H1 (cell line): ENCODE results near the gene PROZ. TPM values are rescaled to one million over a fixed set of nuclear protein-coding genes. Genes with fewer than 3 reads are reported as not detected.

Source experiments
- CTCF ChIA-PET: fragments of 300-600 bp; sonication (Branson Sonifier 250); formaldehyde crosslinking; loops from one replicate; lab custom pipeline; 2021; ENCODE audit not compliant: partially characterized antibody; lab: Charles Lee
- POLR2A ChIA-PET: fragments of 300-600 bp; sonication (Branson Sonifier 250); formaldehyde crosslinking; loops from one replicate; lab custom pipeline; 2021; ENCODE audit warnings: inconsistent platforms; ENCODE audit not compliant: partially characterized antibody; lab: Charles Lee
- DNase-seq, 2 experiments: peaks; one replicate each; pipeline versions ENCODE4 v3.0.0 to v3.0.0-alpha.2; 2010 to 2022; ENCODE audit warnings: low spot score in 2 of 2, low read depth in 1 of 2, mixed read lengths in 1 of 2
- FAIRE-seq: peaks from 2 replicates; lab custom pipeline; 2011; peaks lifted over from hg19 to GRCh38; lab: Jason Lieb, UNC
- H2AFZ ChIP-seq: 2 replicates; pipeline ENCODE4 v1.8.1; 2012; ENCODE audit warnings: low read length, inconsistent platforms
- H2AK5ac ChIP-seq: 2 replicates; pipeline ENCODE4 v1.6.1; 2013; ENCODE audit warnings: low read depth, low read length
- H2BK120ac ChIP-seq: replicated peaks from 2 replicates; pipeline ENCODE3; 2013; ENCODE audit warnings: low read depth, low read length, inconsistent platforms
- H2BK12ac ChIP-seq: 2 replicates; pipeline ENCODE4 v1.6.1; 2013; ENCODE audit warnings: low read depth, low read length
- H2BK15ac ChIP-seq: 2 replicates; pipeline ENCODE4 v1.6.1; 2013; ENCODE audit warnings: low read length
- H2BK20ac ChIP-seq: 2 replicates; pipeline ENCODE4 v1.6.1; 2013; ENCODE audit warnings: low read length
- H2BK5ac ChIP-seq: 2 replicates; pipeline ENCODE4 v1.6.1; 2013; ENCODE audit warnings: low read depth, low read length
- H3K14ac ChIP-seq: 2 replicates; pipeline ENCODE4 v1.6.1; 2013; ENCODE audit warnings: inconsistent platforms; ENCODE audit not compliant: insufficient read length
- H3K18ac ChIP-seq: 2 replicates; pipeline ENCODE4 v1.6.1; 2013; ENCODE audit warnings: low read length; ENCODE audit errors: extremely low read depth
- H3K23ac ChIP-seq: 2 replicates; pipeline ENCODE4 v1.6.1; 2013; ENCODE audit warnings: inconsistent platforms; ENCODE audit not compliant: insufficient read length
- H3K23me2 ChIP-seq: 2 replicates; pipeline ENCODE4 v1.6.1; 2013; ENCODE audit warnings: low read depth, low read length
- H3K27ac ChIP-seq: 2 replicates; pipeline ENCODE4 v1.6.1; 2011; ENCODE audit warnings: low read depth, low read length, inconsistent platforms
- H3K27me3 ChIP-seq, 4 experiments: replicated peaks in 1 of 4; 1 replicate in 1 of 4; 2 replicates in 3 of 4; pipeline versions ENCODE4 v1.6.1 to v1.8.1; 2011 to 2013; ENCODE audit warnings: low read length in 3 of 4, mild to moderate bottlenecking in 3 of 4, inconsistent platforms in 2 of 4, mixed read lengths in 2 of 4, moderate library complexity in 1 of 4; ENCODE audit not compliant: control insufficient read depth in 3 of 4, insufficient read depth in 3 of 4; ENCODE audit errors: extremely low read depth in 1 of 4
- H3K36me3 ChIP-seq, 4 experiments: 2 replicates each; pipeline versions ENCODE4 v1.6.1 to v1.8.1; 2011 to 2013; ENCODE audit warnings: mild to moderate bottlenecking in 4 of 4, low read length in 3 of 4, moderate library complexity in 2 of 4, control low read depth in 1 of 4, inconsistent platforms in 1 of 4; ENCODE audit not compliant: insufficient read depth in 4 of 4, control insufficient read depth in 2 of 4
- H3K4ac ChIP-seq: replicated peaks from 2 replicates; pipeline ENCODE3; 2013; ENCODE audit warnings: low read length, low read depth, mixed read lengths, inconsistent platforms; ENCODE audit not compliant: insufficient read length
- H3K4me1 ChIP-seq, 4 experiments: replicated peaks in 1 of 4; 1 replicate in 1 of 4; 2 replicates in 3 of 4; pipeline versions ENCODE4 v1.6.1 to v1.8.1; 2011 to 2013; ENCODE audit warnings: low read length in 3 of 4, inconsistent platforms in 2 of 4, mixed read lengths in 1 of 4; ENCODE audit not compliant: insufficient read depth in 4 of 4, control insufficient read depth in 3 of 4
- H3K4me2 ChIP-seq, 2 experiments: 2 replicates each; pipeline versions ENCODE4 v1.6.1 to v1.8.1; 2011 to 2013; ENCODE audit warnings: low read depth in 2 of 2, low read length in 2 of 2, control low read depth in 1 of 2, inconsistent platforms in 1 of 2, mild to moderate bottlenecking in 1 of 2; ENCODE audit not compliant: insufficient read depth in 1 of 2
- H3K4me3 ChIP-seq, 4 experiments: fragments of 200-600, 300-600 bp in 1 of 4; sonication (generic), shearing (Covaris generic), sonication (Bioruptor Twin) in 1 of 4; 2 replicates each; pipeline versions ENCODE4 v1.5.1 to v1.8.1; 2011 to 2016; ENCODE audit warnings: low read length in 4 of 4, low read depth in 3 of 4, control low read depth in 2 of 4, inconsistent platforms in 2 of 4, mild to moderate bottlenecking in 2 of 4, mixed read lengths in 1 of 4, moderate library complexity in 1 of 4; ENCODE audit not compliant: insufficient read depth in 2 of 4; ENCODE audit errors: extremely low read depth in 1 of 4
- H3K56ac ChIP-seq: replicated peaks from 2 replicates; pipeline ENCODE3; 2013; ENCODE audit warnings: low read depth, mild to moderate bottlenecking, mixed read lengths, low read length, inconsistent platforms; ENCODE audit not compliant: insufficient read length
- H3K79me1 ChIP-seq: 2 replicates; pipeline ENCODE4 v1.6.1; 2013; ENCODE audit warnings: low read depth, low read length, control low read depth
- H3K79me2 ChIP-seq, 2 experiments: 2 replicates each; pipeline versions ENCODE4 v1.6.1 to v1.8.1; 2012 to 2013; ENCODE audit warnings: low read length in 2 of 2, mild to moderate bottlenecking in 2 of 2, inconsistent platforms in 1 of 2; ENCODE audit not compliant: insufficient read depth in 2 of 2, control insufficient read depth in 1 of 2
- H3K9ac ChIP-seq, 4 experiments: replicated peaks in 1 of 4; 1 replicate in 1 of 4; 2 replicates in 3 of 4; pipeline versions ENCODE4 v1.6.1 to v1.8.1; 2011 to 2013; ENCODE audit warnings: low read depth in 3 of 4, low read length in 3 of 4, control low read depth in 2 of 4, mild to moderate bottlenecking in 2 of 4, moderate library complexity in 2 of 4, inconsistent platforms in 1 of 4; ENCODE audit errors: extremely low read depth in 1 of 4
- H3K9me3 ChIP-seq, 2 experiments: 2 replicates each; pipeline versions ENCODE4 v1.6.1 to v1.8.1; 2012 to 2013; ENCODE audit warnings: mild to moderate bottlenecking in 2 of 2, moderate library complexity in 2 of 2, control low read depth in 1 of 2, inconsistent platforms in 1 of 2, low read depth in 1 of 2, low read length in 1 of 2, mixed read lengths in 1 of 2; ENCODE audit not compliant: insufficient read depth in 2 of 2
- H4K20me1 ChIP-seq, 2 experiments: replicated peaks in 1 of 2; 2 replicates each; pipeline versions ENCODE3 to v1.8.1; 2011 to 2013; ENCODE audit warnings: inconsistent platforms in 2 of 2, low read length in 2 of 2, mild to moderate bottlenecking in 1 of 2; ENCODE audit not compliant: insufficient read depth in 2 of 2, control insufficient read depth in 1 of 2
- H4K5ac ChIP-seq: 2 replicates; pipeline ENCODE4 v1.6.1; 2013; ENCODE audit warnings: low read length, low read depth, mixed read lengths, inconsistent platforms; ENCODE audit not compliant: insufficient read length
- H4K8ac ChIP-seq: 2 replicates; pipeline ENCODE4 v1.8.0; 2013; ENCODE audit warnings: mild to moderate bottlenecking, moderate library complexity, low read length, inconsistent platforms; ENCODE audit not compliant: insufficient read depth; ENCODE audit errors: extremely low read depth
- H4K91ac ChIP-seq: replicated peaks from 2 replicates; pipeline ENCODE3; 2013; ENCODE audit warnings: low read length, mixed read lengths, inconsistent platforms; ENCODE audit not compliant: insufficient read length
- SUZ12 ChIP-seq: fragments of 200-600 bp; sonication (generic); IDR thresholded peaks from 2 replicates; pipeline ENCODE4 v1.6.1; 2012; ENCODE audit warnings: mild to moderate bottlenecking, inconsistent platforms, low read length, moderate library complexity, mixed read lengths
- TBP ChIP-seq: IDR thresholded peaks from 2 replicates; pipeline ENCODE4 v1.6.1; 2011; ENCODE audit warnings: low read depth, low read length, improper control_type of control experiment
- WGBS, 2 experiments: shearing (Covaris generic) in 1 of 2; methylation state at CpG; one replicate each; pipeline versions ENCODE4 v1.1.6 to v1.1.7; 2013 to 2015; ENCODE audit warnings: low lambda C conversion rate in 2 of 2, mixed read lengths in 2 of 2, inconsistent platforms in 1 of 2, low coverage in 1 of 2, missing lambda C conversion rate in 1 of 2; ENCODE audit not compliant: insufficient replicate concordance in 2 of 2, insufficient coverage in 1 of 2, insufficient read length in 1 of 2; ENCODE audit errors: extremely low coverage in 1 of 2, missing lambda C conversion rate in 1 of 2; 5-methylcytosine and 5-hydroxymethylcytosine counted together
- polyA plus RNA-seq, 7 experiments: library from polyadenylated mRNA; depleted of rRNA in 3 of 7; stranded (reverse) in 5 of 7; unstranded in 2 of 7; fragments of >200 nt in 5 of 7; fragments of 200-250 nt in 2 of 7; gene quantifications; 1 replicate in 5 of 7; 2 replicates in 1 of 7; 4 replicates in 1 of 7; pipeline versions ENCODE4 v1.2.1 to v1.2.3, GENCODE V29; 2011 to 2013; ENCODE audit warnings: missing spikeins in 2 of 7, mixed read lengths in 2 of 7
- total RNA-seq: library from RNA; stranded (reverse); fragmentation: NEBNext Ultra II Directional; extraction: Animal tissue kit (Norgen Biotek cat#: 25700); gene quantifications from 2 replicates; pipeline ENCODE4 v1.2.1, GENCODE V29; 2021
- TF ChIP-seq, protein P1 (sequence below): IDR thresholded peaks from 2 replicates; pipeline ENCODE4 v1.6.1; 2012; ENCODE audit warnings: inconsistent platforms

PROZ gene
- total and polyA plus RNA-seq, 2 of the 8 experiments (the other 6 are each of a cell fraction or from before 2014, with no cell fraction given), result not detected

DNA sequence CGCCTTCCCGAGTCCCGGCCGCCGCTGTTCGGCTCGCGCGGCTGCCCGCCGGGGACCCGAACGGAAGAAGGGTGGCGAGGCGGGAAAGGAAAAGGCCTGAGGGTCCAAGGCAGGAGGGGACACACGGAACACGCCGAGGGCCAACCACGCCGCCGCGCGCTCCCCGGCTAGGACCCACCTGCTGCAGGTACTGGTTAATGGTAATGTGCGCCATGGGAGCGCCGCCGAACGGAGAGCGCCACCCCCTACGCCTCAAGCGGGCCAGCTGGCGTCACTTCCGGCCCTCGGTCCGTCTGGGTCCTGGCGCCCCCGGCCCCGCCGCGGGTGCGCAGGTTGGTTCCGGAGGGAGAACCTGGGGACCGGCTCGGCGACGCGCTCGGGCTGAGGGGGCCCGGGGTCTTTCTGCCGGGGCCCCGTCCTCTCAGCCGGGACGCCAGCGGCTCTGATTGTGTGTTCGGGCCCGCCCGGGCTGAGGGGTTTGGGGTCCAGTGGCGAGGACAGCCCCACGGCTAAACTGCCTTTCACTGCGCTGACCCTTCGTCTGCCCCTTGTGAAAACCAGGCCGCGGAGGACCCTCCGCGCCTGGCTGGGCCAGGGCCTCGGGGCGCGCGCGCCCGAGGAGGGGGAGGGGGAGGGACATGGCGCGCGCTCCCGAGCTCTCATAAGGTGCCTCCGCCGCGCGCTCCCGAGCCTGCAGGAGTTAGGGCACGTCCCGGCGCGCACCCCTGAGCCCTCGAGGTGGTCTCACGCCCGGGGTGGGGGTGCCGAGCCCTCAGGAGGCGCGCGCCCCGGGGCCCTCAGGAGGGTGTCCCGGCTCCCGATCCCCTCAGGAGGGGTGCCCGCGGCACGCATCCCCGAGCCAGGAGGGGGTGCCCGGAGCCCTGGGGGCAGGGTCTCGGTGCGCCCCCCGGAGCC is 50.2 kb downstream of the PROZ start, which contains the start of gene PCID2:
PCID2 (minus strand) TSS at position 249 of the 915 bp plus-strand sequence; CDS start at position 214, 35 bp downstream.
- no peak within 1 kb of the TSS for H3K14ac ChIP-seq
- FAIRE-seq, result no peak
- H3K27ac ChIP-seq, result peak within 1 kb of the TSS; percentile 97
- peak within 1 kb of the TSS; percentile 94 for H4K91ac ChIP-seq
- peak within 1 kb of the TSS; percentile 76; the same call in 1 of the 2 replicates for H2BK15ac ChIP-seq
- peak within 1 kb of the TSS; percentile 97 for H4K5ac ChIP-seq
- peaks cover 16% of the 10 kb centered on the region for H3K79me1 ChIP-seq
- H3K18ac ChIP-seq, result peak within 1 kb of the TSS; percentile 79
- H2AK5ac ChIP-seq, result no peak within 1 kb of the TSS; the same call in 1 of the 2 replicates
- H3K9ac ChIP-seq, result peak within 1 kb of the TSS; percentile 90 to 92 (median 92)
- peaks cover 10 to 23% of the 10 kb centered on the region in 2 experiments for H4K20me1 ChIP-seq
- H2BK120ac ChIP-seq, result no peak within 1 kb of the TSS
- H3K4me1 ChIP-seq, result peaks cover 2 to 7% (median 3%) of the 10 kb centered on the region in 4 experiments; a peak in 5 of 7 replicates
- no peaks in the 10 kb centered on the region for H3K9me3 ChIP-seq
- no peak within 1 kb of the TSS for H3K23ac ChIP-seq
- POLR2A ChIA-PET, result interaction anchor here (0.6 to 3.7 kb wide), 34 partner anchors 8 to 376 kb away, joined by 3 to 26 read pairs (median 4); partner anchors contain the start of genes GRTP1, LAMP1, MCF2L and TFDP1
- peak within 1 kb of the TSS; percentile 92 for H2BK5ac ChIP-seq
- peaks cover 0 to 17% (median 1%) of the 10 kb centered on the region in 4 experiments; a peak in 4 of 8 replicates for H3K36me3 ChIP-seq
- H2BK20ac ChIP-seq, result no peak within 1 kb of the TSS
- peak within 1 kb of the TSS; percentile 72; the same call in 1 of the 2 replicates for H2BK12ac ChIP-seq
- peaks cover 45 to 84% of the 10 kb centered on the region in 2 experiments for H3K79me2 ChIP-seq
- DNase-seq, result peak; percentile 66 to 98
- 0% methylated on average over 37 of the region's 103 CpGs; no CpG with 5 or more reads in 1 of the 2 experiments for WGBS, 2 experiments
- H3K23me2 ChIP-seq, result peaks cover 5% of the 10 kb centered on the region
- peak within 1 kb of the TSS; percentile 99 for H4K8ac ChIP-seq
- H3K56ac ChIP-seq, result peak within 1 kb of the TSS; percentile 90
- H3K27me3 ChIP-seq, result no peaks in the 10 kb centered on the region
- peak within 1 kb of the TSS; percentile 77 to 93 (median 84) for H3K4me3 ChIP-seq
- peak within 1 kb of the TSS; percentile 68 to 95 for H3K4me2 ChIP-seq
- peak within 1 kb of the TSS; percentile 69 for H3K4ac ChIP-seq
- CTCF ChIA-PET, result interaction anchor here (0.7 to 1.5 kb wide), 2 partner anchors 11 to 17 kb away, joined by 3 to 4 read pairs; no protein-coding TSS in a partner anchor
- H2AFZ ChIP-seq, result peak within 1 kb of the TSS; percentile 55; the same call in 1 of the 2 replicates
- TF ChIP-seq, protein P1, sequence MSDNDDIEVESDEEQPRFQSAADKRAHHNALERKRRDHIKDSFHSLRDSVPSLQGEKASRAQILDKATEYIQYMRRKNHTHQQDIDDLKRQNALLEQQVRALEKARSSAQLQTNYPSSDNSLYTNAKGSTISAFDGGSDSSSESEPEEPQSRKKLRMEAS, result peak; percentile 77
- TF ChIP-seq SUZ12, result no peak
- peak; percentile 92 for TF ChIP-seq TBP
